Kidney (tissue), 14 donors: ENCODE data around the gene SSMEM1. TPM values are rescaled to one million over a fixed set of nuclear protein-coding genes. Genes with fewer than 3 reads are reported as not detected.
"Not testable (repeated sequence)": the region's sequence is repeated elsewhere in the genome, so short reads cannot be mapped to it uniquely, and the experiment has no call there.

ENCODE experiments used
- DNase-seq, 5 donors: peaks; one replicate each; pipeline ENCODE4 v3.0.0-alpha.2; 2013 to 2020
- FAIRE-seq: peaks from 2 replicates; lab custom pipeline; 2012; peaks lifted over from hg19 to GRCh38; lab: Jason Lieb, UNC
- H3K27ac ChIP-seq, 2 donors: one replicate each; pipeline ENCODE4 v1.7.0; 2013; ENCODE audit warnings: low read depth in 2 of 2, low read length in 2 of 2, inconsistent platforms in 1 of 2
- H3K27me3 ChIP-seq: one replicate; pipeline ENCODE4 v1.7.1; 2013; ENCODE audit warnings: low read length, inconsistent platforms; ENCODE audit not compliant: control insufficient read depth, insufficient read depth
- H3K36me3 ChIP-seq, 3 donors: one replicate each; pipeline versions ENCODE4 v1.7.0 to v1.7.1; 2013; ENCODE audit warnings: low read length in 3 of 3, control low read depth in 1 of 3, inconsistent platforms in 1 of 3; ENCODE audit not compliant: insufficient read depth in 3 of 3, control insufficient read depth in 2 of 3
- H3K4me1 ChIP-seq, 3 donors: one replicate each; pipeline versions ENCODE4 v1.7.0 to v1.7.1; 2013; ENCODE audit warnings: low read length in 3 of 3, inconsistent platforms in 1 of 3, low read depth in 1 of 3; ENCODE audit not compliant: control insufficient read depth in 2 of 3, insufficient read depth in 2 of 3
- H3K4me3 ChIP-seq, 3 donors: one replicate each; pipeline versions ENCODE4 v1.7.0 to v1.8.1; 2013; ENCODE audit warnings: low read length in 3 of 3, control low read depth in 1 of 3, inconsistent platforms in 1 of 3
- H3K9ac ChIP-seq, 3 donors: one replicate each; pipeline versions ENCODE4 v1.7.0 to v1.7.1; 2013; ENCODE audit warnings: low read length in 3 of 3, control low read depth in 1 of 3, inconsistent platforms in 1 of 3
- H3K9me3 ChIP-seq, 3 donors: one replicate each; pipeline versions ENCODE4 v1.7.0 to v1.7.1; 2013; ENCODE audit warnings: low read length in 3 of 3, control low read depth in 1 of 3, inconsistent platforms in 1 of 3; ENCODE audit not compliant: control insufficient read depth in 2 of 3, insufficient read depth in 1 of 3
- intact Hi-C: fragments of 100-400 bp; cut with DNase I; formaldehyde crosslinking; loops from one replicate; pipeline ENCODE4 v1.11.1; 2022
- polyA plus RNA-seq: library from polyadenylated mRNA; stranded (reverse); fragments of 350-450 nt; fragmentation: Illumina TruSeq; extraction: RNeasy Lipid Tissue Mini Kit (QIAGEN cat#74804); gene quantifications from one replicate; pipeline ENCODE4 v1.2.3, GENCODE V29; 2014; ENCODE audit warnings: low read depth, low replicate concordance; ENCODE audit not compliant: insufficient read depth
- total RNA-seq: library from RNA; stranded (reverse); fragmentation: NEBNext Ultra II Directional; extraction: Animal tissue kit (Norgen Biotek cat#: 25700); gene quantifications from one replicate; pipeline ENCODE4 v1.2.1, GENCODE V29; 2021
- TF ChIP-seq, protein P1 (sequence below): IDR thresholded peaks from 3 replicates; pipeline ENCODE4 v1.5.1; 2012; ENCODE audit warnings: mild to moderate bottlenecking, moderate library complexity, borderline replicate concordance; ENCODE audit not compliant: insufficient read depth; ENCODE audit errors: extremely low read depth
- donor health status: control.
- donor health status: control.
- donor health status: control.
- donor health status: control.
- donor health status: control.
- donor health status: DM: yes; HTN: yes; CAD: no.
- donor health status: Normal renal cell carcinoma (clear cell type).

SSMEM1 gene
- total and polyA plus RNA-seq, 2 donors from 2014 or later = not detected

DNA sequence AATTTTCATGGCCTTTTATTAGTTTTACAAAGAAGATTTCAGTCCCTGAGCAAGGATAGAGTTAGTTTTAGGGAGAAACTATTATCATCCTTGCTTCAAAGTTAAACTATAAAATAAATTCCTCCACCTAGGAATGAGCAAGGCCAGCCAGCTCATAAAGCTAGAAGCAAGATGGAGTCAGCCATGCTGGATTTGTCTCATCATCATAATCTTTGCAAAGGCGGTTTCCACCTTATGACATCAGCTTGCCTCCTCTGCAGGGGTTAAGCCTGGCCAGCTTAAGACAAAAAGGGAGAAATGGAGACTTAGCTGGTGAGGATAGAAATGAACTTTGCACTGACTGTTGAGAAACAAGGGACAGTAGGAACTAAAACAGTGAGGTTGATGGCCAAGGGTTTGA is 18.7 kb downstream of the SSMEM1 start:
- Histone ChIP-seq H3K9me3 (no peaks in the 10 kb centered on the region), H3K36me3 (no peaks in the 10 kb centered on the region), H3K27me3 (no peaks in the 10 kb centered on the region), H3K27ac (no peak overlapping the region), H3K9ac (no peak overlapping the region), H3K4me1 (no peaks in the 10 kb centered on the region), H3K4me3 (no peak overlapping the region)
- no peak for DNase-seq
- intact Hi-C loops = no loop called here
- FAIRE-seq = no peak
- TF ChIP-seq, protein P1, sequence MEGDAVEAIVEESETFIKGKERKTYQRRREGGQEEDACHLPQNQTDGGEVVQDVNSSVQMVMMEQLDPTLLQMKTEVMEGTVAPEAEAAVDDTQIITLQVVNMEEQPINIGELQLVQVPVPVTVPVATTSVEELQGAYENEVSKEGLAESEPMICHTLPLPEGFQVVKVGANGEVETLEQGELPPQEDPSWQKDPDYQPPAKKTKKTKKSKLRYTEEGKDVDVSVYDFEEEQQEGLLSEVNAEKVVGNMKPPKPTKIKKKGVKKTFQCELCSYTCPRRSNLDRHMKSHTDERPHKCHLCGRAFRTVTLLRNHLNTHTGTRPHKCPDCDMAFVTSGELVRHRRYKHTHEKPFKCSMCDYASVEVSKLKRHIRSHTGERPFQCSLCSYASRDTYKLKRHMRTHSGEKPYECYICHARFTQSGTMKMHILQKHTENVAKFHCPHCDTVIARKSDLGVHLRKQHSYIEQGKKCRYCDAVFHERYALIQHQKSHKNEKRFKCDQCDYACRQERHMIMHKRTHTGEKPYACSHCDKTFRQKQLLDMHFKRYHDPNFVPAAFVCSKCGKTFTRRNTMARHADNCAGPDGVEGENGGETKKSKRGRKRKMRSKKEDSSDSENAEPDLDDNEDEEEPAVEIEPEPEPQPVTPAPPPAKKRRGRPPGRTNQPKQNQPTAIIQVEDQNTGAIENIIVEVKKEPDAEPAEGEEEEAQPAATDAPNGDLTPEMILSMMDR = no peak

DNA sequence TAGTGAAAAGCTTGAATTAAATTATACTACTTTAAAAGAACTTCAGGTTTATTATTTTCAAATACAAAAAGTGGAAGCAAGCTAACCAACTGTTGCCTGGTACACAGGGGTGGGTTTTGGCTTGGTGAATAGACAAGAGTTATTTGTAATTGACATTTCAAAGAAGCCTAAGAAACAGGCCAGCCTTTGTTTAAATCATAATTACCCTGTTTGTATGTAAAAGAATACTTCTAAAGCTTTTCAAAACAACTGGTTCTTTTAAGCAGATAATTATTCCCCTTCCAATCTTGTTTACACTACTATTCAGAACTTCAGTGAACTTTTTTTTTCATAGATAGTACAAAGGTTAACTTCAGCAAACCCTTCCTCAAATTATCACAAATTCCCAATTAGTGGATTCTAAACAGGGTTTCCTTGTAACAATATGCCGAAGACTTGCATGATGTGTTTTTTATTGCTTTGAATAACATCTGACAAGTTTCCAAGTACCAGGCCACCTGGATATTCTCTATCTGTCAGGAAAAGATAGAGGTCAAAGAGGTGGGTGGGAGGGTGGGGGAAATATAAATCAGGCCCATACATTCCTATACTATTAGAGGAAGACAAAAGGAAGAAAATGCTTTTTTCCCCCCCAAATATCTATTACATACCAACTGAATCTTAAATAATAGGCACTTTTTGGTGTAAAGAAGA is 20.4 kb downstream of the SSMEM1 start:
- H3K36me3 ChIP-seq = no peaks in the 10 kb centered on the region

DNA sequence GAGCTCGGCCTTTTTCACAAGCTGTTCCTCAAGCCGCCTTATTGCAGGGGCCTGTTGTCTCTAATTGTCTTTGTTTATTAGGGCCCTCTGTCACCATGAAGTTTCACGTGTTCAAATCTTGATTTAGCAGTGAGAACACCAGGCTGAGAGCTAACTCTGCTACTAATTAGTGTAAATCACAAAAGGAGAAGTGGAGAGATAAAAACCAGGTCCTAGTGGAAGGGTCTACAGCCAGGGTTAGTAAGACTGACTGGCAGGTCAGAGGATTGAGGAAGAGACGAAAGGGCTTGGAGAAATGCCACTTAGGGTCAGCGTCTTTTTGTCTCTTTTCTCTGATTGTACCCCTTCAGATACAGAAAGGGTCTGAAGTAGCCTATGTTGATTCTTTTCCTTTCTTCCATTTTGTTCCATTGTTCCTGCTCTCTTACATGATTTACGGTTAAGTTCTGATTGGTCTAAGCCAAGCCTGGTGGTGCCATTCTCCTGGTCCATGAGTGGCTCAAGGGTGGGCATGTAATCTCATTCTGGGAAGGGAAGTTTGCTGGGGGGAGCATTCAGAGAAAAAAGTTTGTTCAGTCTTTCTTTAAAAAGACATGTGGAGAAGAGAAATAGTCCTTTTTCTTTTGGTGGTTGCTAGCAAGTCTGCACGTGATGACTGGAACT is 21.3 kb downstream of the SSMEM1 start:
- Histone ChIP-seq H3K9ac (no peak overlapping the region), H3K27ac (no peak overlapping the region), H3K9me3 (no peaks in the 10 kb centered on the region), H3K36me3 (no peaks in the 10 kb centered on the region), H3K4me1 (no peaks in the 10 kb centered on the region), H3K4me3 (no peak overlapping the region), H3K27me3 (no peaks in the 10 kb centered on the region)
- intact Hi-C loops = no loop called here
- FAIRE-seq (no peak), DNase-seq (no peak)
- TF ChIP-seq, protein P1 = no peak

More for the DNA sequence above, 20.4 kb downstream of the SSMEM1 start:
- TF ChIP-seq, protein P1 = no peak
- H3K9me3 ChIP-seq = no peaks in the 10 kb centered on the region
- no peaks in the 10 kb centered on the region for H3K27me3 ChIP-seq
- intact Hi-C loops = no loop called here
- no peaks in the 10 kb centered on the region for H3K4me1 ChIP-seq
- DNase-seq = no peak
- H3K9ac ChIP-seq = no peak overlapping the region
- no peak overlapping the region for H3K4me3 ChIP-seq
- no peak overlapping the region for H3K27ac ChIP-seq
- no peak for FAIRE-seq

DNA sequence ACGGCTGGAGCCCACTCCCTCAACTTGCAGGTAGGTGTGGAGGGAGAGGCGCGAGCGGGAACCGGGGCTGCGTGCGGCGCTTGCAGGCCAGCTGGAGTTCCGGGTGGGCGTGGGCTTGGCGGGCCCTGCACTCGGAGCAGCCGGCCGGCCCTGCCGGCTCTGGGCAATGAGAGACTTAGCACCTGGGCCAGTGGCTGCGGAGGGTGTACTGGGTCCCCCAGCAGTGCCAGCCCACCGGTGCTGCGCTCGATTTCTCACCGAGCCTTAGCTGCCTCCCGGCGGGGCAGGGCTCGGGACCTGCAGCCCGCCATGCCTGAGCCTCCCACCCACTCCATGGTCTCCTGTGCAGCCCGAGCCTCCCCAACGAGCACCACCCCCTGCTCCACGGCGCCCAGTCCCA is 22.3 kb downstream of the SSMEM1 start:
- H3K36me3 ChIP-seq, intact Hi-C loops, FAIRE-seq, H3K4me1 ChIP-seq, DNase-seq, H3K27ac ChIP-seq, H3K9ac ChIP-seq, H3K4me3 ChIP-seq, H3K27me3 ChIP-seq, H3K9me3 ChIP-seq: not testable (repeated sequence)
